Measurements from ENCODE around the gene JAKMIP1.

GRCh38 chr4:6245246-6246169 lies 45.2 kb upstream of the JAKMIP1 start:
- no peak for TF ChIP-seq CTCF (IDR thresholded peaks at IDR 0.05)
- no peak for TF ChIP-seq POLR2A (IDR thresholded peaks at IDR 0.05)
